Kasumi-1 (cell line): ENCODE measurements around the gene ITM2B.

Experiments
- DNase-seq, 2 experiments: peaks; one replicate each; lab custom pipeline; 2025; lab: John Stamatoyannopoulos, UW

The ITM2B gene

DNA sequence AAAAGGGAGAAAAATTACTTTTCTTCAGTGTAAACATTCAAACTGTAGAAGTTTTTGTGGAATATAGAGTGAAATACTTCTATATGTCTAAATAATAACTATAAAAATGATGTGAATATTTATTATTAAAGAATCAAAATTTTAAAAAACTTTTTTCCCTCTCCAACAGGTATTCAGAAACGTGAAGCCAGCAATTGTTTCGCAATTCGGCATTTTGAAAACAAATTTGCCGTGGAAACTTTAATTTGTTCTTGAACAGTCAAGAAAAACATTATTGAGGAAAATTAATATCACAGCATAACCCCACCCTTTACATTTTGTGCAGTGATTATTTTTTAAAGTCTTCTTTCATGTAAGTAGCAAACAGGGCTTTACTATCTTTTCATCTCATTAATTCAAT lies 28.0 kb downstream of the ITM2B start:
- no peak for DNase-seq

- no peak for DNase-seq
Observed at GRCh38 chr13:48263196-48263595, 30.2 kb downstream of the ITM2B start.

- no peak for DNase-seq
Observed at GRCh38 chr13:48264058-48264457, 31.1 kb downstream of the ITM2B start.

DNA sequence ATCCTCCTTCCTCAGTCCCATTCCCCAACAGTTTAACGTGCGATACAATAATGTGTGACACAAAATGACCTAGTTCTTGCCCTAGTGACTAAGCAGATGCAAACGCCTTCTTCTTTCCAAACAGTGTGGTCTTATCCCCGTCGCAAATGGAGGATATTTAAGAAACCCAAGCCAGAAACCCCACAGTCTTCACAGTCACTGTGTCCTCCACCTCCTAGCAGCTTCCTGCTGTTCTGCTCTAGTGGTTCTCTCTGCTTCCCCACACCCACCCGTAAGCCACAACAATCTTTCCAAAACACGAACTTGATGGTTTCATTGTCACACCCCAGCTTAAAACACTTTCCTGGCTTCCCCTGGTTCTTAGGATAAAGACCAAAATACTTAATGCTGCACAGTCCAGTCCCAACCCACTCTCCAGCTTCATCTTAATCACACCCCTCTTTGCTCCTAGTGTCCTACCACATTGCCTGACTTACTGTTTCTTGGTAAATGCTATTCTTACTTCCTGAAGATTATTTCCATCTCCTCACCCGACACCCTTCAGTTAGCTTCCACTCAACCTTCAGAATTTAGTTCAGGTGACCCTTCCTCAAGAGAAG lies 32.3 kb downstream of the ITM2B start:
- DNase-seq: peak; percentile 29 to 37

GRCh38 chr13:48266150-48266549 lies 33.1 kb downstream of the ITM2B start:
- no peak for DNase-seq

GRCh38 chr13:48266701-48267639 lies 34.0 kb downstream of the ITM2B start:
- no peak for DNase-seq

DNA sequence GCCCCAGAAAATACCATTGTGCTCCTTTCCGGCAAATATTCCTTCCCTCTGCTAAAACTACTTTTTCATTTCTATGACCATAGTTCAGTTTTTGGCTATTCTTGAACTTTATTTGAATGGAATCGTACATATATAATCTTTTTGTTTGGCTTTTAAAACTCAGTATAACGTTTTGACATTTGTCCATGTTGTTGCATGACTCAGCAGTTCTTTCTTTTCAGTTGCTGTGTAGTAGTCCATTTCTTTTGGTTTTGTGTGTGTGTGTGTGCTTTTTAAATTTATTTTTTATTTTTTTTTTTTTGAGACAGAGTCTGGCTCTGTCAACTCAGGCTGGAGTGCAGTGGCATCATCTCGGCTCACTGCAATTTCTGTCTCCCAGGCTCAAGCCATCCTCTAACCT lies 35.0 kb downstream of the ITM2B start:
- DNase-seq: no peak

- no peak for DNase-seq
Observed at GRCh38 chr13:48273346-48273745, 40.3 kb downstream of the ITM2B start.

DNA sequence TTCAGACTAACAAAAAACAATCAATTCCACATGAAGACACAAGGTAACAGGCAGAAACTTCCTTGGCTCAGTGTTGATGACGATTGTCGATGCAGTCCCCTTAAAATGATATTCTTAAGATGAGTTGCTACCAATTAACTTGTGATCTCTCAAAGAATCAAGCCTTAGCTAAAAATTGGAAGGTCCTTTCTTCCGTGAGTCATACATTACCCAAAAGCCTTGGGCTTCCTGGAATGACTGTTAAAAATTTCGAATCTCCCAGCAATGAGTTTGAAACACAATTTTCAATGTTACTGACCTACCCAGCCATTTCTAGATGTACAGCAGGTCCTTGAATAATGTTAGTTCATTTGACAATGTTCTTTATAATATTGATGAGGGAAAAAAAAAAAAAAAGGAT lies 42.5 kb downstream of the ITM2B start:
- no peak for DNase-seq

- DNase-seq: no peak
Observed at GRCh38 chr13:48278806-48279205, 45.8 kb downstream of the ITM2B start.

DNA sequence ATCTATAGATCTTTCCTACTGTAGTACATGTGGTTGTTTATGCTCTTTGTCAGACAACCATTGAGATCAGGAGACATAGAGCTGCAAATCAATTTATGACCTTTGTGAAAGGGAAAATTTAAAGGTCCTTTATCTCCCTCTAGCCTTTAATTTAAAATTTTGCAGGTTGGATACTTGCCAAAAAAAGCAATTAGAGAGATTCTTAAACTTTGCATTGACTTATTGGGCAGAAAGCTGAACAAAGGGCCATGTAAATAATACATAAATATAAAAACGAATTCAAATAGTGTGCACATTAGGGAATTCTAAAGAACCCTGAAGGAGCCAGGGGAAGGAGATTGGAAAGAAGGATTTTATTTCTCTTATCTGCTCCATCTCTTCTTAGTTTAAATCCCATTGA lies 48.5 kb downstream of the ITM2B start:
- DNase-seq: no peak

- DNase-seq: no peak
Observed at GRCh38 chr13:48291730-48292129, 58.7 kb downstream of the ITM2B start.

DNA sequence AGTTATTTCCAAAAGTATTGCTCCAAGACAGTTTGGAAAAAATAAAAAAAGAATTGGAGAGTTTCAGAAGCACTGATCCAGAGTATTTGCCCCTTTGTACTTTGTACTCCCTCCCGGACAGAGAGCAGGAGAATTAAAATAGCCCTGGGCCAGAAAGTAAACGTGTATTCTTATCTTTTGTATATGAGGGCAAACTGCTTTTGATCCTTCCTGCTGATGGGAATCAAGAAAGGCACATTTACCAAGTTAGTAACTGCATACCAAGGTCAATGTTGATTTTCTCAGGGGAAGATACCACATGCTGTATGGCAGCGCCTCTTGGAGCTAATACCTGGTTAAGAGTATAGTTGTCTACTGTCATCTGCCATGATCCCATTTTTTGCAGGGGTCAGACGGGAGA lies 59.6 kb downstream of the ITM2B start:
- no peak for DNase-seq

DNA sequence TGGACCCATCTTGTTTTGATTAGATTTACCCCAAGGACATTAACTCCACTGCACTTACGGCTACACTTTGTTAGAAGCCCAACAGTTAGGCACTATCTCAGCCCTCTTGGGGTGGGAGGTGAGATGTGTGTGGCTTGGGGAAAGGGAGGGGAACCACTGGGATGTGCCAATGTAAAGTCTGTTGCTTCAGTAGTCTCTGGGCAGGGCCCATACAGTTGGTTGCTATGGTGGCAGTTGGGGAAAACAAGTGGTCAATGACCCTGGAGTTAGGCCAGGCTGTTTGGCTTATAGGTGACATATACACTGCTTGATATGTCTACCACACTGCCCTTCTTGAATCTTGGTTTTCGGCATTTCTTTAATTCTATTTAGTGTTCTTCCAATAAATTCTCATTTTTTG lies 61.6 kb downstream of the ITM2B start:
- DNase-seq: no peak

GRCh38 chr13:48295271-48295670 lies 62.3 kb downstream of the ITM2B start:
- DNase-seq: no peak

GRCh38 chr13:48296528-48296927 lies 63.5 kb downstream of the ITM2B start:
- DNase-seq: no peak

DNA sequence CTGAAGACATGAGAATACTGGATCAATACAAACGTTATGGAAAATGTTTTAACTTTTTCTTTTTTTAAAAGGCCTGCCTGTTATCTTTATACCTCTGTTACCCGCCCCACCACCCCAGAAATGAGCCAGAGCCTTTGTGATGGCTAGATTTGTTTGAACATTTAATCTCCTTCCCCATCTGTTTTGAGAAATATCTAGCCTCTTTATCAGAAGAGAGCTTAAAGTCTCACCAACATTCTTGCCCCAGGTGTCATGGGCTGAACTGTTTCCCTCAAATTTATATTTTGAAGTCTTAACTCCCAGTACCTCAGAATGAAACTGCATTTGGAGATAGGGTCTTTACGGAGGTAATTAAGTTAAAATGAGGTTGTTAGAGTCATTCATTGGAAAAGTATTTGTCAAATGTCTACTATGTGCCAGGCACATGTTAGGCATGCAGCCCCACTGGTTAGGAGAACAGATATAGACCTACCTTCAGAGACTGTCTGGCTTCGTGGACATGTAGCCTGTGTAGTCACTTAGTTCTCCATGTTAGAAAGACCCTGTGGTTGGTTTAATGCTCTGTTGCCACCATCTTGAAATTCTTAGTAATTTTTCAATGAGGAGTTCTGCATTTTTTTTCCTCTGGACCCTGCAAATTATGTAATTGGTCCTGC lies 64.3 kb downstream of the ITM2B start:
- no peak for DNase-seq

GRCh38 chr13:48299591-48299990 lies 66.6 kb downstream of the ITM2B start:
- DNase-seq: no peak

GRCh38 chr13:48302871-48303358 lies 69.9 kb downstream of the ITM2B start:
- DNase-seq: peak; percentile 52 to 75

DNA sequence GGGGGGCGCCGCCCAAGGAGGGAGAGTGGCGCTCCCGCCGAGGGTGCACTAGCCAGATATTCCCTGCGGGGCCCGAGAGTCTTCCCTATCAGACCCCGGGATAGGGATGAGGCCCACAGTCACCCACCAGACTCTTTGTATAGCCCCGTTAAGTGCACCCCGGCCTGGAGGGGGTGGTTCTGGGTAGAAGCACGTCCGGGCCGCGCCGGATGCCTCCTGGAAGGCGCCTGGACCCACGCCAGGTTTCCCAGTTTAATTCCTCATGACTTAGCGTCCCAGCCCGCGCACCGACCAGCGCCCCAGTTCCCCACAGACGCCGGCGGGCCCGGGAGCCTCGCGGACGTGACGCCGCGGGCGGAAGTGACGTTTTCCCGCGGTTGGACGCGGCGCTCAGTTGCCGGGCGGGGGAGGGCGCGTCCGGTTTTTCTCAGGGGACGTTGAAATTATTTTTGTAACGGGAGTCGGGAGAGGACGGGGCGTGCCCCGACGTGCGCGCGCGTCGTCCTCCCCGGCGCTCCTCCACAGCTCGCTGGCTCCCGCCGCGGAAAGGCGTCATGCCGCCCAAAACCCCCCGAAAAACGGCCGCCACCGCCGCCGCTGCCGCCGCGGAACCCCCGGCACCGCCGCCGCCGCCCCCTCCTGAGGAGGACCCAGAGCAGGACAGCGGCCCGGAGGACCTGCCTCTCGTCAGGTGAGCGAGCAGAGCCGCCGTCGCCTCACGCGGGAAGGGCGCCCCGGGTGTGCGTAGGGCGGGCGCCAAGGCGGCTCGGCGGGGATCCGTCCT lies 70.5 kb downstream of the ITM2B start, which contains the start of gene RB1:
TSS of gene RB1 (plus strand) at position 393 of the 784 bp plus-strand sequence. CDS start at position 555, 162 bp downstream.
- peak; percentile 78 to 88 for DNase-seq

- peak; percentile 21 to 45 for DNase-seq
Observed at GRCh38 chr13:48304143-48304876, 71.3 kb downstream of the ITM2B start.
